C4-2B (cell line): ENCODE data around the gene ABHD15.

Source experiments
- ZFX ChIP-seq: fragments of 450-650 bp; IDR thresholded peaks from 2 replicates; pipeline ENCODE4 v1.6.1; 2017
- TF ChIP-seq, protein P1 (sequence below): fragments of 450-650 bp; conservative IDR thresholded peaks from 2 replicates; pipeline ENCODE4 v1.5.1; 2017; ENCODE audit warnings: mild to moderate bottlenecking

DNA sequence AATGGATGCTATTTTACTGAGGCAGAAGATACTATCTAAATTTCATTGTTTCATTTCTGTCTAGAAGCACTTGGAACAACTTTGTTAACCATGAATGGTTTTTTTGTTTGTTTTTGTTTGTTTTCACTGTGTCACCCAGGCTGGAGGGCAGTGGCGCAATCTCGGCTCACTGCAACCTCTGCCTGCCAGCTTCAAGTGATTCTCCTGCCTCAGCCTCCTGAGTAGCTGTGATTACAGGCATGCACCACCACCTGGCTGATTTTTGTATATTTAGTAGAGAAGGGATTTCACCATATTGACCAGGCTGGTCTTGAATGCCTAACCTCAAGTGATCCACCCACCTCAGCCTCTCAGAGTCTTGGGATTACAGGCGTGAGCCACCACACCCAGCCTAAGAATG is 40.5 kb downstream of the ABHD15 start:
- TF ChIP-seq, protein P1, sequence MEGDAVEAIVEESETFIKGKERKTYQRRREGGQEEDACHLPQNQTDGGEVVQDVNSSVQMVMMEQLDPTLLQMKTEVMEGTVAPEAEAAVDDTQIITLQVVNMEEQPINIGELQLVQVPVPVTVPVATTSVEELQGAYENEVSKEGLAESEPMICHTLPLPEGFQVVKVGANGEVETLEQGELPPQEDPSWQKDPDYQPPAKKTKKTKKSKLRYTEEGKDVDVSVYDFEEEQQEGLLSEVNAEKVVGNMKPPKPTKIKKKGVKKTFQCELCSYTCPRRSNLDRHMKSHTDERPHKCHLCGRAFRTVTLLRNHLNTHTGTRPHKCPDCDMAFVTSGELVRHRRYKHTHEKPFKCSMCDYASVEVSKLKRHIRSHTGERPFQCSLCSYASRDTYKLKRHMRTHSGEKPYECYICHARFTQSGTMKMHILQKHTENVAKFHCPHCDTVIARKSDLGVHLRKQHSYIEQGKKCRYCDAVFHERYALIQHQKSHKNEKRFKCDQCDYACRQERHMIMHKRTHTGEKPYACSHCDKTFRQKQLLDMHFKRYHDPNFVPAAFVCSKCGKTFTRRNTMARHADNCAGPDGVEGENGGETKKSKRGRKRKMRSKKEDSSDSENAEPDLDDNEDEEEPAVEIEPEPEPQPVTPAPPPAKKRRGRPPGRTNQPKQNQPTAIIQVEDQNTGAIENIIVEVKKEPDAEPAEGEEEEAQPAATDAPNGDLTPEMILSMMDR, result no peak
- TF ChIP-seq ZFX, result no peak
